GM18520 (cell line): Measurements from ENCODE around the gene DBNL.

Experiments used
- ATAC-seq: cut with Tn5 transposase; IDR thresholded peaks from one replicate; pipeline ENCODE4 v1.9.1; 2021; ENCODE audit not compliant: unreplicated experiment

Gene DBNL

GRCh38 chr7:44060948-44061644 lies 16.6 kb downstream of the DBNL start:
- no peak for ATAC-seq

DNA sequence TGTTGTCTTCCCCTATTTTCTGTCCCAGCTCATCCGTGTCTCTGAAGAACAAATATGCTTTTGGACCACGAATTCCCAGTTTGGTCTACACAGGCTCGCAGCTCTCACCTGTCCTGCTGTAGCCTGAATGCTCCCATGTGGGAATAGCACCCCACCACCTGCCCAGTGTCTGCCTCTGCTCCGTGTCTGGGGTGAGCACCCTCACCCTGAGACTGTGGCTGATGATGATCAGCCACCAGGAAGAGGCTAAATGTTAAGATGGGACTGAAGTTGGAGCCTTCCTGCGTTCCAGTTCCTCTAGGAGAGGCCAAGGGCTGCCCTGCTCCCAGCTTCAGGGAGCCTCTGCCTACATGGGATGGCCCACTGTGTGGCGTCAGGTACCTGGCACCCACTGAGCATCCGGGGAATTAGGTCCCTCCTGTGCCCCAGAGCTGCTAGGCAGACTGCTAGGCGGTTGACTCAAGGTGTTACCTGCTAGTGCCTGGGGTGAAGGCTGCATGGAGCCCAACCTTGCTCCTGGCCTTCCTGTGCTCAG lies 17.2 kb downstream of the DBNL start:
- ATAC-seq: no peak

- ATAC-seq: no peak
Measured at GRCh38 chr7:44062180-44062902, 17.8 kb downstream of the DBNL start.

- ATAC-seq: no peak
Measured at GRCh38 chr7:44062903-44063295, 18.4 kb downstream of the DBNL start.

DNA sequence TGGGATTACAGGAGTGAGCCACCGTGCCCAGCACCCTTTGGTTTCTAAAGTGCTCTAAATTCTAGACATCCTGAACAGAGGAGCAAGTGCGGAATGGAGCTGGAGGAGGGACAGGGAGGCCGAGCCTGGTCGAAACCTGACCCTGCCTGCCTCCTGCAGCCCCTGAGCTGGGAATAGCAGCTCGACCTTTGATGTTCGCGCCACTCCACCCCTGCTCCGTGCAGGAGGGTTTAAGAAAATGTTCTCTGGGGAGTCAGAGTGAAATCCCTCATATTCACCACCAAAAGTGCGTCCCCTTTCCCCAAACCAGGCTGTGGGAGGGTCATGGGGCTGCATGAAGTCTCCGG lies 19.0 kb downstream of the DBNL start:
- ATAC-seq: no peak

GRCh38 chr7:44063894-44064651 lies 19.6 kb downstream of the DBNL start:
- no peak for ATAC-seq

- ATAC-seq: no peak
Measured at GRCh38 chr7:44064791-44065430, 20.4 kb downstream of the DBNL start.

GRCh38 chr7:44065431-44066110 lies 21.1 kb downstream of the DBNL start, which contains the start of gene PGAM2:
Gene PGAM2 (minus strand): TSS chr7:44065567. CDS start chr7:44065529, 38 bp downstream.
- ATAC-seq: no peak

GRCh38 chr7:44066111-44066460 lies 21.6 kb downstream of the DBNL start:
- no peak for ATAC-seq

- ATAC-seq: no peak
Measured at GRCh38 chr7:44066494-44067063, 22.1 kb downstream of the DBNL start.

GRCh38 chr7:44067064-44067951 lies 22.8 kb downstream of the DBNL start:
- ATAC-seq: no peak

DNA sequence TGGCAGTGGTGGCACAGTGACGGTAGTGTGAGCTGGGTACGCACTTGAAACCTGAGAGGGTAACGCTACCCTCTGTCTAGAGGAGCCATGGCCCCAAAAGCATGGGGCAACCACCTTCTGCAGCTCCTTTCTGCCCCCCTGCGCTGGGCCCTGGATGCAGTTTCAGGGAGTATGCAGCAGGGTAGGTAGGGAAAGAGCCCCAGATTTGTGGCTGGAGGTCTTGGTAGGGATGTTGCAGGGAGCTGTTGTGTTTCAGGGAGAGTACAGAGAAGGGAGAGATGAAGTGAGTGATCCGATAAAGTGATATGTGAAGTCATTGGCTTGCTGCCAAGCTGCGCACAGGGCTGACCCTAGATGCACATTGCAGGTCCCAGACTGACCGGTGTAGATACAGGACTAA lies 23.6 kb downstream of the DBNL start:
- no peak for ATAC-seq

DNA sequence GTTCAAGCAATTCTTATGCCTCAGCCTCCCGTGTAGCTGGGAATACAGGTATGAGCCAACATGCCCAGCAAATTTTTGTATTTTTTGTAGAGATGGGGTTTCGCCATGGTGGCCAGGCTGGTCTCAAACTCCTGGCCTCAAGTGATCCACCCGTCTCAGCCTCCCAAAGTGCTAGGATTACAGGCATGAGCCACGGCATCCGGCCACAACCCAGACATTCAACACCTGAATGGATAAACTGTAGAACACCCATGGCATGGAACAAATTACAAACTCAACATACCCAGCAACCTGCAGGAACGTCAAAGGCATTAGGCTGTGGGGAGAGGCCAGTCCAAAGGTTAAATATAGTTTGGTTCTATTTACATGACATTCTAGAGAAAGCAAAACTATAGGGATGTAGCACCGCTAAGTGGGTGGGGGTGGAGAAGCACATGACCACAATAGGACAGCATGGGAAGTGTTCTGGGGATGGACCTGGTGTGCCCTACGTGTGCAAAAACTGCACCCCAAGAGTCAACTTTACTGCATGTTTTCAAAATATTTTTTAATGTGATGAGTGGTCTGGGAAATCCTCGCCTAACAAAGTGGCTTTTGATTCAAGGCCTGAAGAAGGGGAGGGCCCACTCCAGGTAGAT lies 27.3 kb downstream of the DBNL start:
- ATAC-seq: no peak

DNA sequence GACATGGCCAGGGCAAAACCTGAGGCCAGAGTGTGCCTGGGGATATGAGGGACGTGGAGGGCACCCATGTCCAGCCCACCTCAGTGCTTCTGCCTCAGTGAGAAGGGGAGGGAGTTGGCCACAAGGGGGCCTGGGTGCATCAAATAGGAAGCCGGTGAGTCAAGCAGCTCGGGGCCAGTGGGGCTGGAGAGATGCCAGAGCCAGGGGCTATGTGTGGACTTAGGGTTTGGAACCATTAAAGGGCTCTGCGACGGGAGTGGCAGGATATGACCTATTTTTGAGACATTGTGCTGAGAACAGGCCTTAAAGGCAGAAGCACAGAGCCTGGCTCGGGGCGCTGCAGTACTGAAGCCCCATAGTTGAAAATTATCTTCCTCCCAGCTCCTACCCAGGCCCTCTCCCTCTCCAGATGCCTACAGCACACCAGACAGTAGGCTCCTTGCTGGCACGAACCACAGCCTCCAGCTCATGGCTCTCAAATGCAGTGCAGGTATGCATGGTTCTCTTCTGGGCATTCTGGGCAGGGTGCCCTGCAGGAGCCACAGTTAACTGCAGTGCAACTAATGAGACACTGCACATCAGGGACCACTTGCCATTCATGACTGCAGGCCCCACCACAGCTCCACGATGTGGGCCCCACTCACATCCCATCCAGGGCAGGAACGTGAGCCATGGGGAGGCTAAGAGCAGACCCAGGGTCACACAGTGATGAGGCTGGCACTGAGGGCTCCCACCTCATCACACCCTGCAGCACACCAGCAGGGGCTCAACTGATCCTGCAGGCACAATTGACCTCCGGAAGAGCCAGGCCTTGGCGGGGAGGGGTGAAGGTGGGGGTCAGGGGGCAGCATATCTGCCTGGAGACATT lies 28.1 kb downstream of the DBNL start:
- no peak for ATAC-seq

GRCh38 chr7:44073664-44074348 lies 29.3 kb downstream of the DBNL start:
- ATAC-seq: no peak

DNA sequence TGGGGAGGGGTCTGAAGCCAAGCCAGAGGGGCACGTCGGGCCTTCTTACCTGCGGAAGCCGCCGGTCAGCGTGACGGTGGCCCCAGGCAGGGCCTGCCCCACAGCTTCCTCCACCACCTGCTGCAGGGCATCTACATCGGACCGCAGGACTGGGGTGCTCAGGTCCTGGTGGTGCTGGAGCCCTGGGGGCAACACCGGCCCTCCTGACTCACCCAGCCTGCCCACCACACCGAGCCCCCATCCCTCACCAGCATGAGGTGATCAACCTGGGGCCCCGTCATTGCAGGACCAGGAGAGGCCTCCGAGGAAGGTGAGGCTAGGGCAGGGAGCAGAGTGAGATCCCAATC lies 29.8 kb downstream of the DBNL start:
- no peak for ATAC-seq

DNA sequence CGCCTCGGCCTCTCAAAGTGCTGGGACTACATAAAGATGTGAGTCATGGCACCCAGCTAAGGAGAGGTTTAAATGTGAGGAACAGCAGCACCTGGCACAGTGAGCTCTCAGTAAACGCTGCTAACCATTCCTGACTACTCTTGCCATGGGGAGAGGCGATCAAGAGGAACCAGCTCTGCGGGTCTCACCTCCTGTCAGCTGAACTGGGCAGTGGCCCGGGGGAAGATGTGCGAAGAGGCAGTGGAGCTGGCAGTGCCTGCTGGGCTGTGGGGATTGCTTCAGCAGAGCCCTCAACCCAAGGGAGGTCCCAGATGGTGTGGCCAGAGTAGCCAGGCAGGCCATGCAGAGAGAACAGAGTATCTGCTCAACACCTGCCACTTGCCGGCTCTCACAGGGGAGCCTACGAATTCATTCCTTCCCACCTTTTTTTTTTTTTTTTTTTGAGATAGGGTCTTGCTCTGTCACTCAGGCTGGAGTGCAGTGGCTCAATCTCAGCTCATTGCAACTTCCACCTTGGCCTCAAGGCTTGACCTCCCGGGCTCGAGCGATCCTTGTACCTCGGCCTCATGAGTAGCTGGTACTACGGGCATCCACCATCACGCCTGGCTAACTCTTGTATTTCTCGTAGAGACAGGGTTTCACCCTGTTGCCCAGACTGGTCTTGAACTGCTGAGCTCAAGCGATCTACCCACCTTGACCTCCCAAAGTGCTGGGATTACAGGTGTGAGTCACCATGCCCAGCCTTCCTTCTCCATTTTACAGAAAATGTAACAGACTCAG lies 31.0 kb downstream of the DBNL start:
- ATAC-seq: no peak
